ENCODE results near the gene GNPNAT1. TPM values are rescaled to one million over a fixed set of nuclear protein-coding genes. Genes with fewer than 3 reads are reported as not detected.

GNPNAT1 gene
- total and polyA plus RNA-seq, 3 experiments from 2014 or later, result 11.2 to 36.0 (median 35.0) TPM

DNA sequence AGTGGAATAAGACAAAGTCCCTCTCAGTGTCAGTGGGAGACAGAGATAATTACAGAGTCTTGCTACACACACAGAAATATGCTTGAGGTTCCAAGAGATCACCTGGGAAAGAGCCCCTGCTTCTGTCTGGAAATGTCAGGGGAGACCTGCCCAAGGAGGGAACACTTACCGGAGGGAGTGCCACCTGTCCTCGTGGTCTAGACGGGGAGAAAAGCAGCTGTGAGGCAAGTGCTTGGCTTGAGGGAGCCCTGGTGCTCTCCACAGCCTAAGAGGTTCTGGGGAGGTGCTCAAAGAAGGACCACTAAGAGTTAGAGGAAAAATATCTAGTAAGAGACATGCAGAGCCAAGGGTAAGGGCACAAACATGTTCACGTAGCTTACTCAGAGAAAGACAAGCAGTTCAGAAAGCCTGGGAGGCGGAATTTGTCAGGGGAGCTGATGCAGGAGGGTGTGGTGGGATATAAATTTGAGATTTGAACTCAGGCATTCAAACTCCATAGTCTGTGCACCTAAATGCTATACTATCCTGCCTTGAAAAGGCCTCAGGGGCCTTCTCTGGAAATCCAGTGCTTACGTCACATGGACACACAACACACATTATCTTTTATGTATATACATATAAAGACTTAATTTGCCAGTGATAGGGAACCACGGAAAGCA, 38.2 kb upstream of the GNPNAT1 start:
- CTCF ChIA-PET, result interaction anchor here (0.8 to 10.5 kb wide), 2 partner anchors 16 to 132 kb away, joined by 3 to 111 read pairs; no protein-coding TSS in a partner anchor
- no peak overlapping the region for H3K4me3 ChIP-seq (ENCODE audit: low read length)
- H3K27me3 ChIP-seq (ENCODE audit: insufficient read depth, low read length, poor library complexity, severe bottlenecking), result no peaks in the 10 kb centered on the region
- H3K36me3 ChIP-seq (ENCODE audit: insufficient read depth, low read length), result no peaks in the 10 kb centered on the region
- H3K4me1 ChIP-seq (ENCODE audit: insufficient read depth, low read length), result no peaks in the 10 kb centered on the region
- DNase-seq, result no peak
- H3K27me3 Mint-ChIP-seq, result peaks cover 4 to 7% of the 10 kb centered on the region in 2 donors
- H3K9me3 Mint-ChIP-seq, result no peaks in the 10 kb centered on the region
- peaks cover 0 to 2% (median 0%) of the 10 kb centered on the region in 3 donors for H3K36me3 Mint-ChIP-seq
- peaks cover 0 to 4% (median 3%) of the 10 kb centered on the region in 3 donors for H3K4me1 Mint-ChIP-seq
- no peak overlapping the region for H3K27ac Mint-ChIP-seq
- POLR2A ChIA-PET, result no interaction called here
- no peaks in the 10 kb centered on the region for H3K9me3 ChIP-seq (ENCODE audit: low read length)
- H3K4me3 Mint-ChIP-seq, result no peak overlapping the region
- H3K27ac ChIP-seq (ENCODE audit: low read depth, low read length), result no peak overlapping the region

DNA sequence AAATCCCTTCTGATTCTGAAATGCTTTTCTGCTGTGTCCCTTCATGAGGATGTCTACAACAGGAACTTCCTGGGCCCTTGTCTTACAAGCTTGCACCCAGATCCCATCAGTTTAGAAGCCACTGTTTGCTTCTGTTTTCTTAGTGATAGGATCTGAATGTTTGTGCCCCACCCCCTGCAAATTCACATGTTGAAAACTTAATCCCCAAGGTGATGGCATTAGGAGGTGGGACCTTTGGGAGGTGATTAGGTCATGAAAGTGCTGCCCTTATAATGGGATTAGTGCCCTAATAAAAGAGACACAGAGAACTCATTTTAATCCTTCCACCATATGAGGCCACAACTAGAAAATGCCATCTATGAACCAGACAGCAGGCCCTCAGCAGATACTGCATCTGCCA, 36.0 kb upstream of the GNPNAT1 start:
- no peak overlapping the region for H3K4me3 ChIP-seq (ENCODE audit: low read length)
- CTCF ChIA-PET, result interaction anchor here (2.4 to 10.5 kb wide), 2 partner anchors 9 to 134 kb away, joined by 5 to 111 read pairs; no protein-coding TSS in a partner anchor
- DNase-seq, result no peak
- POLR2A ChIA-PET, result no interaction called here
- no peak overlapping the region for H3K27ac ChIP-seq (ENCODE audit: low read depth, low read length)
- H3K4me1 ChIP-seq (ENCODE audit: insufficient read depth, low read length), result no peaks in the 10 kb centered on the region
- H3K9me3 ChIP-seq (ENCODE audit: low read length), result no peaks in the 10 kb centered on the region
- peaks cover 0 to 2% (median 0%) of the 10 kb centered on the region in 3 donors for H3K36me3 Mint-ChIP-seq
- H3K9me3 Mint-ChIP-seq, result no peaks in the 10 kb centered on the region
- peaks cover 5 to 12% of the 10 kb centered on the region in 2 donors for H3K27me3 Mint-ChIP-seq
- H3K4me3 Mint-ChIP-seq, result no peak overlapping the region
- H3K4me1 Mint-ChIP-seq, result peaks cover 0 to 8% (median 6%) of the 10 kb centered on the region in 3 donors
- no peak overlapping the region for H3K27ac Mint-ChIP-seq
- no peaks in the 10 kb centered on the region for H3K36me3 ChIP-seq (ENCODE audit: insufficient read depth, low read length)
- no peaks in the 10 kb centered on the region for H3K27me3 ChIP-seq (ENCODE audit: insufficient read depth, low read length, poor library complexity, severe bottlenecking)

DNA sequence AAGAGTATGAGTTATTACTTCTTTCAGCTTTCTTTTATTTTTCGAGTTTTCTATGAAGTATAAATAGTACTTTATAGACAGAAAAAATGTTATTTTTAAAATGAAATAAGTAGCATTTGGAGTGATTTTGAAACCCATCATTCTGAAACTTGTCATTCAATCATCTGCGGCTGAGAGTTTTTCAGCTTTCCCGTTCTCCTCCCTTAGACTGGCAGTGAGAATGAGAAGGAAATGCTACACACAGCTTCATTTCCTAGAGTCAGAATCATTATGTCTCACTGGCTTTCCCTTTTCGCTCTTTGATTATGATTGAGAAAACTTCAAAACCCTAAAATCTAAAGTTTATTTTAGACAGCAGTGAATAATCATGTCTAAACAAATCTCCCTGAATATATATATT, 33.7 kb upstream of the GNPNAT1 start:
- ChIA-PET CTCF (interaction anchor here (0.7 to 10.5 kb wide), 6 partner anchors 112 to 285 kb away, joined by 3 to 111 read pairs (median 3); partner anchors contain the start of gene FERMT2), POLR2A (no interaction called here)
- Mint-ChIP-seq H3K4me1 (peaks cover 0 to 8% (median 6%) of the 10 kb centered on the region in 3 donors), H3K27ac (no peak overlapping the region), H3K4me3 (no peak overlapping the region), H3K36me3 (no peaks in the 10 kb centered on the region), H3K9me3 (no peaks in the 10 kb centered on the region), H3K27me3 (peaks cover 5 to 15% of the 10 kb centered on the region in 2 donors)
- Histone ChIP-seq H3K27me3 (ENCODE audit: insufficient read depth, low read length, poor library complexity, severe bottlenecking) (no peaks in the 10 kb centered on the region), H3K9me3 (ENCODE audit: low read length) (no peaks in the 10 kb centered on the region), H3K36me3 (ENCODE audit: insufficient read depth, low read length) (no peaks in the 10 kb centered on the region), H3K27ac (ENCODE audit: low read depth, low read length) (no peak overlapping the region), H3K4me1 (ENCODE audit: insufficient read depth, low read length) (no peaks in the 10 kb centered on the region), H3K4me3 (ENCODE audit: low read length) (no peak overlapping the region)
- DNase-seq, result no peak

DNA sequence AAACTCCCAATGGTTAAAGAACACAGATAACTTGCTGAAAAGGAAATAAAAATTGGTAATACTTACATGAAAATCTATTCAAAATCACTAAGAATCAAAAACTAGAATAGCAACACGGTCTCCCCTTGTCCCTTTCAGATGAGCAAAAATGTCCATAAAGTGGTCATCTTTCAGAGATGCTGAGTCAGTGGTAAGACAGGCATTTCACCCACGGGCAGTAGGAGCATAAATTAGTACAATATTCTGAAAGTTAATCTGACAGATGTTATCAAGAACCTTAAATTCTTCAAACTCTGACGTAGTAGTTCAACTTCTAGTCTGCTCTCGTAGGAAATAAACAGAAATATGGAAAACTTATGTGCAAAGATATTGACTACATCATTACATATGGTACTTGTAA, 33.1 kb upstream of the GNPNAT1 start:
- POLR2A ChIA-PET, result no interaction called here
- no peaks in the 10 kb centered on the region for H3K36me3 Mint-ChIP-seq
- DNase-seq, result no peak

DNA sequence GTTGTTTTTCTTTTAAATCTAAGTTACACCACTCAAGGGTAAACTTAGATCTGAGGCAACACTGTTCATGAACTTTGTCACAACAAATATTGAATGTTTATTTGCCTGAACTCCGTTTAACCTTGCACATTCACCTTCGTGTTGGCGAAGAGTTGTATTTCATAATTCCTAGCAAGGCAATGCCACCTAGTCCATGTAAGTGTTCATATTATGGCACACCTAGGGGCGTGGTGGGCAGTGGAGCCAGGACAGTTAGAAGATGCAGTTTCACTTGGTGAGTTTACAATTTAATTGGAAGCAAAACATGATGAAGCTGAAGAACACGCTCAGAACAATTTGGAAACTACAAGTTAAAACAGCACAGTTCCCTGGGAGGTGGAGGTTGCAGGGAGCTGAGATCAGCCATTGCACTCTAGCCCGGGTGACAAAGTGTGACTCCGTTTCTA, 30.4 kb upstream of the GNPNAT1 start:
- H3K36me3 Mint-ChIP-seq, result no peaks in the 10 kb centered on the region
- POLR2A ChIA-PET, result no interaction called here

More for the DNA sequence above, 33.1 kb upstream of the GNPNAT1 start:
- Mint-ChIP-seq H3K27me3 (peaks cover 4 to 15% of the 10 kb centered on the region in 2 donors), H3K9me3 (no peaks in the 10 kb centered on the region), H3K27ac (peak overlapping the region in 1 of 8 donors; percentile 26), H3K4me1 (peaks cover 0 to 8% (median 6%) of the 10 kb centered on the region in 3 donors), H3K4me3 (peak overlapping the region in 1 of 7 donors; percentile 36)
- CTCF ChIA-PET, result interaction anchor here (0.7 to 10.5 kb wide), 5 partner anchors 127 to 231 kb away, joined by 3 to 111 read pairs (median 3); partner anchors contain the start of gene FERMT2
- no peaks in the 10 kb centered on the region for H3K36me3 ChIP-seq (ENCODE audit: insufficient read depth, low read length)
- H3K9me3 ChIP-seq (ENCODE audit: low read length), result no peaks in the 10 kb centered on the region
- H3K4me3 ChIP-seq (ENCODE audit: low read length), result no peak overlapping the region
- H3K27me3 ChIP-seq (ENCODE audit: insufficient read depth, low read length, poor library complexity, severe bottlenecking), result no peaks in the 10 kb centered on the region
- H3K4me1 ChIP-seq (ENCODE audit: insufficient read depth, low read length), result no peaks in the 10 kb centered on the region
- no peak overlapping the region for H3K27ac ChIP-seq (ENCODE audit: low read depth, low read length)

DNA sequence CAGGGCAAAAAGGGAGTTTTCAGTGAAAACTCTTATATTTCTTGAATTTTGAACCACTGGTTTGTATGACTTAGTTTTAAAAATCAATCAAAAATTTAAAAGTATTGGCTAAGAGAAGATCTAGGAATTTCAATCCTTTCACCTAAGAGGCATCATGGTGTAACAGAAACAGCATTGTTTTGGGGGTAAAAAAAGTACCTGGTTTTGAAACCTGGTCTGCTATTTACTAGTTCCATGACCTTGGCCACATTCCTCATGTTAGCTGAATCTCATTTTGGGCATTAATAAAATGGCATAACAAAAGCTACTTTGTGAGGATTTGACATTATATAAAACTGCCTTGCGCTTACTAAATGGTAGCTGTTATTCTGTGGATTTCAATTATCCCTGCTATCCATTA, 16.7 kb upstream of the GNPNAT1 start:
- no peaks in the 10 kb centered on the region for H3K36me3 ChIP-seq (ENCODE audit: insufficient read depth, low read length)
- CTCF ChIA-PET, result no interaction called here
- H3K27me3 ChIP-seq (ENCODE audit: insufficient read depth, low read length, poor library complexity, severe bottlenecking), result no peaks in the 10 kb centered on the region
- peaks cover 0 to 9% (median 0%) of the 10 kb centered on the region in 3 donors for H3K4me1 Mint-ChIP-seq
- H3K27ac Mint-ChIP-seq, result no peak overlapping the region
- no peak overlapping the region for H3K4me3 ChIP-seq (ENCODE audit: low read length)
- no peaks in the 10 kb centered on the region for H3K27me3 Mint-ChIP-seq
- DNase-seq, result no peak
- no peaks in the 10 kb centered on the region for H3K9me3 Mint-ChIP-seq
- no peak overlapping the region for H3K27ac ChIP-seq (ENCODE audit: low read depth, low read length)
- no peaks in the 10 kb centered on the region for H3K36me3 Mint-ChIP-seq
- POLR2A ChIA-PET, result no interaction called here
- no peaks in the 10 kb centered on the region for H3K4me1 ChIP-seq (ENCODE audit: insufficient read depth, low read length)
- H3K9me3 ChIP-seq (ENCODE audit: low read length), result no peaks in the 10 kb centered on the region
- no peak overlapping the region for H3K4me3 Mint-ChIP-seq

More for the DNA sequence above, 30.4 kb upstream of the GNPNAT1 start:
- Histone ChIP-seq H3K27ac (ENCODE audit: low read depth, low read length) (no peak overlapping the region), H3K36me3 (ENCODE audit: insufficient read depth, low read length) (no peaks in the 10 kb centered on the region), H3K27me3 (ENCODE audit: insufficient read depth, low read length, poor library complexity, severe bottlenecking) (no peaks in the 10 kb centered on the region), H3K9me3 (ENCODE audit: low read length) (no peaks in the 10 kb centered on the region), H3K4me1 (ENCODE audit: insufficient read depth, low read length) (no peaks in the 10 kb centered on the region), H3K4me3 (ENCODE audit: low read length) (no peak overlapping the region)
- Mint-ChIP-seq H3K4me1 (peaks cover 0 to 8% (median 6%) of the 10 kb centered on the region in 3 donors), H3K27ac (no peak overlapping the region), H3K27me3 (peaks cover 1 to 15% of the 10 kb centered on the region in 2 donors), H3K9me3 (no peaks in the 10 kb centered on the region), H3K4me3 (no peak overlapping the region)
- CTCF ChIA-PET, result interaction anchor here (1.4 to 10.5 kb wide), 2 partner anchors 140 to 234 kb away, joined by 3 to 111 read pairs; no protein-coding TSS in a partner anchor
- no peak for DNase-seq

DNA sequence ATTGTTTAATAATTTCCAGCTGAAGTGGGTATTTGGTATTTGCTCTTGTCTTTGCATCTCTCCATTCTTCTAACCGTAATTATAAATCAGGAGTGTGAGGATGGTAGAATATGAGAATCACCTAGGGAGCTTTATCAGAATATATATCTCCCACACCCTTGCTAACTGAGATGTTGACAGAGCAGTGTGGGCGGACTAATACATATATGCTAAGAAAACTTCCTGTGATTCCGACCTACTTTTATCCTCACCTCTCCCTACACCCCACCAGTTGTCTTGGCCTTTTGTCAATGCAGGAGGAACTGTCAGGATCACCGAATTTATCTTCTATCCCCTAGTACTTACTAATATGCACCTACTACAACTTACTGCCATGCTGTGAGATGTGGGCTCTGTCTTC, 14.7 kb upstream of the GNPNAT1 start:
- Histone ChIP-seq H3K27me3 (ENCODE audit: insufficient read depth, low read length, poor library complexity, severe bottlenecking) (no peaks in the 10 kb centered on the region), H3K27ac (ENCODE audit: low read depth, low read length) (no peak overlapping the region), H3K4me1 (ENCODE audit: insufficient read depth, low read length) (no peaks in the 10 kb centered on the region), H3K36me3 (ENCODE audit: insufficient read depth, low read length) (no peaks in the 10 kb centered on the region), H3K4me3 (ENCODE audit: low read length) (no peak overlapping the region), H3K9me3 (ENCODE audit: low read length) (no peaks in the 10 kb centered on the region)
- CTCF ChIA-PET, result no interaction called here
- peaks cover 5 to 13% (median 5%) of the 10 kb centered on the region in 3 donors for H3K4me1 Mint-ChIP-seq
- no peak overlapping the region for H3K4me3 Mint-ChIP-seq
- H3K36me3 Mint-ChIP-seq, result no peaks in the 10 kb centered on the region
- POLR2A ChIA-PET, result no interaction called here
- H3K27ac Mint-ChIP-seq, result peak overlapping the region in 2 of 8 donors; percentile 18 to 64
- no peaks in the 10 kb centered on the region for H3K9me3 Mint-ChIP-seq
- DNase-seq, result no peak
- H3K27me3 Mint-ChIP-seq, result peaks cover 0 to 1% of the 10 kb centered on the region in 2 donors

DNA sequence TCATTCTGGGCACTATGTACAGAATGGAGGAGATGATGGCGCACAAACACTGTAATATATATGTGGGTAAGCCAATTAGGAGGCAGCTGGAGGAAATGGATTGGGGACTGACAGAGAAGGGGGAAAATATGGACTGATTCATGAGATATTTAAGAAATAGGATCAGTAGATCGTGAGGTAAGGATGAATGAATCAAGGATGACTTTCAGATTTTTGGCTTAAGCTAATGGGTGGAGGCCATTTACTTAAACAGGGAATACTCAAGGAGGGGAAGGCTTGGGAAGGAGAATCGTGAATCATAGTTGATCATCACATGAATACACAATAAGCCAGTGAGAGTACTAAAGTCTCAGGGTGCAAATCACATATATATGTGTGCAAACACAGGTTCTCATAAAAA, 11.2 kb upstream of the GNPNAT1 start:
- Mint-ChIP-seq H3K4me1 (peaks cover 9 to 17% (median 13%) of the 10 kb centered on the region in 3 donors), H3K36me3 (peaks cover 0 to 2% (median 0%) of the 10 kb centered on the region in 3 donors), H3K27me3 (peaks cover 1 to 3% of the 10 kb centered on the region in 2 donors), H3K9me3 (peaks cover 0 to 4% (median 2%) of the 10 kb centered on the region in 5 donors), H3K27ac (no peak overlapping the region), H3K4me3 (no peak overlapping the region)
- no peaks in the 10 kb centered on the region for H3K36me3 ChIP-seq (ENCODE audit: insufficient read depth, low read length)
- DNase-seq, result no peak
- ChIA-PET CTCF (no interaction called here), POLR2A (no interaction called here)
- no peaks in the 10 kb centered on the region for H3K27me3 ChIP-seq (ENCODE audit: insufficient read depth, low read length, poor library complexity, severe bottlenecking)
- no peak overlapping the region for H3K4me3 ChIP-seq (ENCODE audit: low read length)
- H3K27ac ChIP-seq (ENCODE audit: low read depth, low read length), result no peak overlapping the region
- H3K4me1 ChIP-seq (ENCODE audit: insufficient read depth, low read length), result no peaks in the 10 kb centered on the region
- H3K9me3 ChIP-seq (ENCODE audit: low read length), result no peaks in the 10 kb centered on the region

Data from CD8-positive, alpha-beta memory T cell (primary cell).